Measurements from ENCODE around the gene DHX9. TPM values are rescaled to one million over a fixed set of nuclear protein-coding genes. Genes with fewer than 3 reads are reported as not detected.

Gene DHX9
- total and polyA plus RNA-seq, 2 of the 13 experiments (the other 11 are each of a cell fraction or from before 2014, with no cell fraction given): 84.8 to 211 TPM

DNA sequence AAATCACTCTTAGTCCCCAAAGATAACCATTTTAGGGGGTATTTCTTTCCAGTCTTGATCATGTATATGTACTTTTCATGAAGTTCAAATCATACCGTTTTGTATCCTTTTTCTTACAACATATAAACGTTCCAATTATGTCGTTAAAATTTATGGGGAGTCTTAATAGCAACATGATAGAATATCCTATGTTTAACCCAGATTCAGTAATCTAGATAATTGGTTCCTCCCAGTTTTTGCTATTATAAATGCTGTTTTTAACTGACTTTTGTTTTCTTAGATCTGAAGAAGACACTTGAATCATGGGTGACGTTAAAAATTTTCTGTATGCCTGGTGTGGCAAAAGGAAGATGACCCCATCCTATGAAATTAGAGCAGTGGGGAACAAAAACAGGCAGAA lies 3.1 kb downstream of the DHX9 start:
- CTCF ChIA-PET (ENCODE audit: low intra/inter-chr PET ratio, low total read pairs): no interaction called here
- no peak overlapping the region for H3K27ac ChIP-seq (ENCODE audit: extremely low read length, insufficient read depth, low read length)
- H3K36me3 ChIP-seq (replicated peaks in 1 of 2; ENCODE audit: control insufficient read depth in 1 of 2, insufficient read depth in 2 of 2, low read length in 2 of 2): peaks cover 6 to 44% of the 10 kb centered on the region in 2 experiments; a peak in 4 of 5 replicates
- peak overlapping the region in 2 of 3 experiments; percentile 65 to 87; a peak in 2 of 6 replicates for H3K4me3 ChIP-seq (replicated peaks in 1 of 3; ENCODE audit: insufficient read depth in 1 of 3, low read depth in 2 of 3, low read length in 3 of 3)
- no peaks in the 10 kb centered on the region for H3K9me3 ChIP-seq (ENCODE audit: low read length)
- ATAC-seq: no peak
- FAIRE-seq: no peak
- no peak overlapping the region for H2AFZ ChIP-seq (ENCODE audit: low read length)
- 78% methylated on average over 4 of the region's 4 CpGs for WGBS (ENCODE audit: low lambda C conversion rate)
- in situ Hi-C loops (cut with HindIII; ENCODE audit: extremely low pct_ligation_motif_present, low pct_unique_long_range_greater_than_20kb): no loop called here
- BruUV-seq (replicated peaks): TSS peak; percentile 28
- H3K9ac ChIP-seq (ENCODE audit: insufficient read depth, low read depth, low read length): no peak overlapping the region
- H3K4me1 ChIP-seq (ENCODE audit: insufficient read depth, low read length): peaks cover 30% of the 10 kb centered on the region
- no peak for DNase-seq (ENCODE audit: low spot score)
- POLR2A ChIA-PET: no interaction called here
- intact Hi-C loops (cut with micrococcal nuclease; ENCODE audit: unreplicated experiment): no loop called here
- H3K4me2 ChIP-seq (ENCODE audit: low read depth, low read length): peak overlapping the region; percentile 92
- H3K27me3 ChIP-seq (ENCODE audit: control insufficient read depth in 1 of 2, insufficient read depth in 2 of 2, low read length in 2 of 2): no peaks in the 10 kb centered on the region; a peak in 1 of 5 replicates
- peaks cover 77% of the 10 kb centered on the region for H3K79me2 ChIP-seq (ENCODE audit: insufficient read depth, low read length)
- peaks cover 61% of the 10 kb centered on the region for H4K20me1 ChIP-seq (ENCODE audit: insufficient read depth, low read length)
- TF ChIP-seq, protein P1, sequence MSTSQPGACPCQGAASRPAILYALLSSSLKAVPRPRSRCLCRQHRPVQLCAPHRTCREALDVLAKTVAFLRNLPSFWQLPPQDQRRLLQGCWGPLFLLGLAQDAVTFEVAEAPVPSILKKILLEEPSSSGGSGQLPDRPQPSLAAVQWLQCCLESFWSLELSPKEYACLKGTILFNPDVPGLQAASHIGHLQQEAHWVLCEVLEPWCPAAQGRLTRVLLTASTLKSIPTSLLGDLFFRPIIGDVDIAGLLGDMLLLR (CRISPR knock-in tag; IDR thresholded peaks at IDR 0.05): no peak
- TF ChIP-seq ZNF17 (CRISPR knock-in tag; IDR thresholded peaks at IDR 0.05): no peak
- no peak for TF ChIP-seq FOXK2 (IDR thresholded peaks at IDR 0.05)
- TF ChIP-seq MXI1 (IDR thresholded peaks at IDR 0.05; ENCODE audit: borderline replicate concordance, low read depth, low read length): no peak
- TF ChIP-seq ZEB1 (IDR thresholded peaks at IDR 0.05; ENCODE audit: insufficient replicate concordance, low read depth): no peak
- TF ChIP-seq GTF2F1 (IDR thresholded peaks at IDR 0.05; ENCODE audit: low read length): no peak
- no peak for TF ChIP-seq ZNF747 (CRISPR knock-in tag; IDR thresholded peaks at IDR 0.05; ENCODE audit: borderline replicate concordance)

DNA sequence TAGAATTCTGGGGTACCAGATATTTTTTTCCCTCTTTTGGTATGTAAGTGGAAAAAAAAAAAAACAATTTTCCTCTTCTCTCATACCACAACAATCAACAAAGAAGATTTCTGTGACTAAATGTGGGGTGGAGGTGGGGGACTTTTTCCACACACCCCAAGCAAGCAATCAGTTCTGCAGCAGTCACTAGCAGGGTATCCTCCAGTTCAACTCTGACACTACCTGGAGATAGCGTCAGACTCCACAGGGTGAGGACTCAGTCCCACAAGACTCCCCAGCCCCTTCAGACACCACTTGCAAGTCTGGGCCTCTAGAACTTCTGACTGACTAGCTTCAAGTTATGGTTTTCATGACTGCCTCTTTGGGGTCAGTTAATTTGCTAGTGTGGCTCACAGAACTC lies 6.2 kb downstream of the DHX9 start:
- peaks cover 17 to 73% of the 10 kb centered on the region in 2 experiments for H3K36me3 ChIP-seq (replicated peaks in 1 of 2; ENCODE audit: control insufficient read depth in 1 of 2, insufficient read depth in 2 of 2, low read length in 2 of 2)
- FAIRE-seq: no peak
- peaks cover 71% of the 10 kb centered on the region for H4K20me1 ChIP-seq (ENCODE audit: insufficient read depth, low read length)
- no peak for TF ChIP-seq SALL1 (CRISPR knock-in tag; IDR thresholded peaks at IDR 0.05)
- no peak for TF ChIP-seq NFIB (CRISPR knock-in tag; IDR thresholded peaks at IDR 0.05; ENCODE audit: borderline replicate concordance)
- TF ChIP-seq, protein P2, sequence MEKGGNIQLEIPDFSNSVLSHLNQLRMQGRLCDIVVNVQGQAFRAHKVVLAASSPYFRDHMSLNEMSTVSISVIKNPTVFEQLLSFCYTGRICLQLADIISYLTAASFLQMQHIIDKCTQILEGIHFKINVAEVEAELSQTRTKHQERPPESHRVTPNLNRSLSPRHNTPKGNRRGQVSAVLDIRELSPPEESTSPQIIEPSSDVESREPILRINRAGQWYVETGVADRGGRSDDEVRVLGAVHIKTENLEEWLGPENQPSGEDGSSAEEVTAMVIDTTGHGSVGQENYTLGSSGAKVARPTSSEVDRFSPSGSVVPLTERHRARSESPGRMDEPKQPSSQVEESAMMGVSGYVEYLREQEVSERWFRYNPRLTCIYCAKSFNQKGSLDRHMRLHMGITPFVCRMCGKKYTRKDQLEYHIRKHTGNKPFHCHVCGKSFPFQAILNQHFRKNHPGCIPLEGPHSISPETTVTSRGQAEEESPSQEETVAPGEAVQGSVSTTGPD (CRISPR knock-in tag; IDR thresholded peaks at IDR 0.05): no peak
- no peak for TF ChIP-seq ESRRA (CRISPR knock-in tag; IDR thresholded peaks at IDR 0.05; ENCODE audit: low read depth)
- TF ChIP-seq, protein P3, sequence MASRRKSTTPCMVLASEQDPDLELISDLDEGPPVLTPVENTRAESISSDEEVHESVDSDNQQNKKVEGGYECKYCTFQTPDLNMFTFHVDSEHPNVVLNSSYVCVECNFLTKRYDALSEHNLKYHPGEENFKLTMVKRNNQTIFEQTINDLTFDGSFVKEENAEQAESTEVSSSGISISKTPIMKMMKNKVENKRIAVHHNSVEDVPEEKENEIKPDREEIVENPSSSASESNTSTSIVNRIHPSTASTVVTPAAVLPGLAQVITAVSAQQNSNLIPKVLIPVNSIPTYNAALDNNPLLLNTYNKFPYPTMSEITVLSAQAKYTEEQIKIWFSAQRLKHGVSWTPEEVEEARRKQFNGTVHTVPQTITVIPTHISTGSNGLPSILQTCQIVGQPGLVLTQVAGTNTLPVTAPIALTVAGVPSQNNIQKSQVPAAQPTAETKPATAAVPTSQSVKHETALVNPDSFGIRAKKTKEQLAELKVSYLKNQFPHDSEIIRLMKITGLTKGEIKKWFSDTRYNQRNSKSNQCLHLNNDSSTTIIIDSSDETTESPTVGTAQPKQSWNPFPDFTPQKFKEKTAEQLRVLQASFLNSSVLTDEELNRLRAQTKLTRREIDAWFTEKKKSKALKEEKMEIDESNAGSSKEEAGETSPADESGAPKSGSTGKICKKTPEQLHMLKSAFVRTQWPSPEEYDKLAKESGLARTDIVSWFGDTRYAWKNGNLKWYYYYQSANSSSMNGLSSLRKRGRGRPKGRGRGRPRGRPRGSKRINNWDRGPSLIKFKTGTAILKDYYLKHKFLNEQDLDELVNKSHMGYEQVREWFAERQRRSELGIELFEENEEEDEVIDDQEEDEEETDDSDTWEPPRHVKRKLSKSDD (CRISPR knock-in tag; IDR thresholded peaks at IDR 0.05; ENCODE audit: low read depth): no peak
- no peak for TF ChIP-seq IKZF1 (IDR thresholded peaks at IDR 0.05)
- no peak for TF ChIP-seq KLF13 (CRISPR knock-in tag; IDR thresholded peaks at IDR 0.05)
- no peak for TF ChIP-seq KLF12 (CRISPR knock-in tag; IDR thresholded peaks at IDR 0.05; ENCODE audit: borderline replicate concordance)
- 100% methylated on average over 1 of the region's 1 CpG for WGBS (ENCODE audit: low lambda C conversion rate)
- H3K27me3 ChIP-seq (ENCODE audit: control insufficient read depth in 1 of 2, insufficient read depth in 2 of 2, low read length in 2 of 2): no peaks in the 10 kb centered on the region
- peaks cover 30% of the 10 kb centered on the region for H3K4me1 ChIP-seq (ENCODE audit: insufficient read depth, low read length)
- CTCF ChIA-PET (ENCODE audit: low intra/inter-chr PET ratio, low total read pairs): no interaction called here
- intact Hi-C loops (cut with micrococcal nuclease; ENCODE audit: unreplicated experiment): no loop called here
- ATAC-seq: no peak
- H3K4me2 ChIP-seq (ENCODE audit: low read depth, low read length): no peak overlapping the region
- H3K27ac ChIP-seq (ENCODE audit: extremely low read length, insufficient read depth, low read length): no peak overlapping the region
- no peak overlapping the region for H3K9ac ChIP-seq (ENCODE audit: insufficient read depth, low read depth, low read length)
- POLR2A ChIA-PET: no interaction called here
- in situ Hi-C loops (cut with HindIII; ENCODE audit: extremely low pct_ligation_motif_present, low pct_unique_long_range_greater_than_20kb): loop anchor here (5.0 kb wide), 1 partner anchor 37 kb away; no protein-coding TSS in a partner anchor
- H3K9me3 ChIP-seq (ENCODE audit: low read length): no peaks in the 10 kb centered on the region
- peaks cover 100% of the 10 kb centered on the region for H3K79me2 ChIP-seq (ENCODE audit: insufficient read depth, low read length)
- H2AFZ ChIP-seq (ENCODE audit: low read length): no peak overlapping the region
- no peak overlapping the region for H3K4me3 ChIP-seq (replicated peaks in 1 of 3; ENCODE audit: insufficient read depth in 1 of 3, low read depth in 2 of 3, low read length in 3 of 3)
- DNase-seq (ENCODE audit: low spot score): no peak
- no TSS peak for BruUV-seq (replicated peaks)
